Keratinocyte (primary cell): ENCODE measurements around the gene PRLR. TPM values are rescaled to one million over a fixed set of nuclear protein-coding genes. Genes with fewer than 3 reads are reported as not detected.

Source experiments
- DNase-seq: peaks from one replicate; pipeline ENCODE4 v3.0.0-alpha.2; 2011; ENCODE audit warnings: low read depth, missing footprints, low spot score
- FAIRE-seq: peaks from 2 replicates; lab custom pipeline; 2011; peaks lifted over from hg19 to GRCh38; lab: Jason Lieb, UNC
- H2AFZ ChIP-seq: 2 replicates; pipeline ENCODE4 v1.6.0; 2012; ENCODE audit warnings: low read length, control low read depth, inconsistent platforms; ENCODE audit not compliant: control insufficient read depth
- H3K27ac ChIP-seq: 2 replicates; pipeline ENCODE4 v1.5.1; 2011; ENCODE audit warnings: low read length; ENCODE audit not compliant: control insufficient read depth, insufficient read depth
- H3K27me3 ChIP-seq: 3 replicates; pipeline ENCODE4 v1.6.0; 2011; ENCODE audit warnings: low read length; ENCODE audit not compliant: control insufficient read depth, insufficient read depth; ENCODE audit errors: extremely low read depth
- H3K36me3 ChIP-seq, 2 experiments: 2 replicates in 1 of 2; 3 replicates in 1 of 2; pipeline ENCODE4 v1.5.1; 2011; ENCODE audit warnings: low read length in 2 of 2, mild to moderate bottlenecking in 1 of 2; ENCODE audit not compliant: control insufficient read depth in 2 of 2, insufficient read depth in 2 of 2; ENCODE audit errors: extremely low read depth in 1 of 2
- H3K4me1 ChIP-seq: 3 replicates; pipeline ENCODE4 v1.5.1; 2011; ENCODE audit warnings: low read length; ENCODE audit not compliant: control insufficient read depth, insufficient read depth; ENCODE audit errors: extremely low read depth
- H3K4me2 ChIP-seq: 3 replicates; pipeline ENCODE4 v1.6.0; 2011; ENCODE audit warnings: low read depth, low read length; ENCODE audit not compliant: control insufficient read depth, insufficient read depth; ENCODE audit errors: extremely low read depth
- H3K4me3 ChIP-seq, 3 experiments: fragments of 200-600 bp in 1 of 3; sonication (generic) in 1 of 3; 2 replicates in 2 of 3; 3 replicates in 1 of 3; pipeline ENCODE4 v1.5.1; 2011 to 2016; ENCODE audit warnings: low read length in 3 of 3, mild to moderate bottlenecking in 3 of 3, control low read depth in 2 of 3, inconsistent platforms in 1 of 3, low read depth in 1 of 3, mixed read lengths in 1 of 3, mixed run types in 1 of 3, moderate library complexity in 1 of 3; ENCODE audit not compliant: control insufficient read depth in 2 of 3, insufficient read depth in 2 of 3; ENCODE audit errors: extremely low read depth in 1 of 3
- H3K79me2 ChIP-seq: 2 replicates; pipeline ENCODE4 v1.6.0; 2012; ENCODE audit warnings: low read length; ENCODE audit not compliant: control insufficient read depth, insufficient read depth
- H3K9ac ChIP-seq: 3 replicates; pipeline ENCODE4 v1.6.0; 2011; ENCODE audit warnings: low read length; ENCODE audit not compliant: control insufficient read depth, insufficient read depth; ENCODE audit errors: extremely low read depth
- H3K9me1 ChIP-seq: 3 replicates; pipeline ENCODE4 v1.6.0; 2011; ENCODE audit warnings: low read length; ENCODE audit not compliant: control insufficient read depth, insufficient read depth; ENCODE audit errors: extremely low read depth
- H3K9me3 ChIP-seq: 2 replicates; pipeline ENCODE4 v1.5.1; 2012; ENCODE audit warnings: low read depth, low read length; ENCODE audit not compliant: control insufficient read depth
- H4K20me1 ChIP-seq: 3 replicates; pipeline ENCODE4 v1.6.0; 2011; ENCODE audit warnings: low read length; ENCODE audit not compliant: control insufficient read depth, insufficient read depth; ENCODE audit errors: extremely low read depth
- EZH2 ChIP-seq: IDR thresholded peaks from one replicate; pipeline ENCODE4 v1.6.1; 2012; ENCODE audit warnings: inconsistent platforms, mild to moderate bottlenecking, low read length, moderate library complexity
- dilution Hi-C: fragments of 300-500 bp; cut with MboI; formaldehyde crosslinking; loops from one replicate; pipeline ENCODE4 v1.7.0; 2020; ENCODE audit warnings: low sequenced_read_pairs; ENCODE audit not compliant: extremely low pct_ligation_motif_present
- polyA plus RNA-seq, 5 experiments: library from polyadenylated mRNA; depleted of rRNA in 3 of 5; stranded (reverse) in 3 of 5; stranded (forward) in 1 of 5; unstranded in 1 of 5; fragments of >200 nt; gene quantifications; 1 replicate in 1 of 5; 2 replicates in 3 of 5; 3 replicates in 1 of 5; pipeline versions ENCODE4 v1.2.1 to v1.2.3, GENCODE V29; 2011 to 2012; ENCODE audit warnings: missing spikeins in 2 of 5, low read depth in 1 of 5, low replicate concordance in 1 of 5
- TF ChIP-seq, protein P1 (sequence below), 3 experiments: IDR thresholded peaks in 1 of 3; conservative IDR thresholded peaks in 1 of 3; optimal IDR thresholded peaks in 1 of 3; 2 replicates in 2 of 3; 3 replicates in 1 of 3; pipeline versions ENCODE3 to v1.5.1; 2011; ENCODE audit warnings: low read length in 3 of 3, mild to moderate bottlenecking in 3 of 3, moderate library complexity in 2 of 3, control low read depth in 1 of 3, inconsistent platforms in 1 of 3; ENCODE audit not compliant: insufficient read depth in 2 of 3; ENCODE audit errors: extremely low read depth in 1 of 3

PRLR gene
- polyA plus RNA-seq, 1 donor (not counting 4 experiments of a cell fraction or from before 2014, with no cell fraction given): 0.04 TPM

DNA sequence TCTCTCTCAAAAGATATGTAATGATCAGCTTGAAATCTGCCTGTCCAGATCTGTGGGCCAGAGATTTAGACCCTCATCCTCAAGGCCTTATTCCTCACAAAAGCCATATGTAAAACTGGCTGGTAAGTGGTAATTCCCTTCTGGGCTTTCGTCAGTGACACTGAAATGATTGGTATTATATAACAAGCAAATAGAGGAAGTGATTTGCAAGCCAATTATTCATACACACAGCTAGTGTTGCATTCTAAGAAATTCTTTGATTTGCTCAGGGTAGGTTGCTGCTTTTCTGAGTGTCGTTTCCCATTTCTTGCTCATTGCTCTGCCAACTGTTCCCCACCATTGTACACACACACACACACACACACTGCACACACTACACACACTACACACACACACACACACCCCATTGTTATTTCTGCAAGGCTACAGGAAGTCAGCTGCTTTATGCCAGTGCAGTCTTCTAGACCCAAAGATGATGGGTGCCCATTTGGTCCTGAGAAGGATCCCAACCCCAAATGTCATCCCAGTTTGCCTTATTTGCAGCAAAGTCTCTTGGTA lies 76.8 kb downstream of the PRLR start:
- FAIRE-seq: no peak
- no peak for TF ChIP-seq EZH2
- TF ChIP-seq, protein P1, sequence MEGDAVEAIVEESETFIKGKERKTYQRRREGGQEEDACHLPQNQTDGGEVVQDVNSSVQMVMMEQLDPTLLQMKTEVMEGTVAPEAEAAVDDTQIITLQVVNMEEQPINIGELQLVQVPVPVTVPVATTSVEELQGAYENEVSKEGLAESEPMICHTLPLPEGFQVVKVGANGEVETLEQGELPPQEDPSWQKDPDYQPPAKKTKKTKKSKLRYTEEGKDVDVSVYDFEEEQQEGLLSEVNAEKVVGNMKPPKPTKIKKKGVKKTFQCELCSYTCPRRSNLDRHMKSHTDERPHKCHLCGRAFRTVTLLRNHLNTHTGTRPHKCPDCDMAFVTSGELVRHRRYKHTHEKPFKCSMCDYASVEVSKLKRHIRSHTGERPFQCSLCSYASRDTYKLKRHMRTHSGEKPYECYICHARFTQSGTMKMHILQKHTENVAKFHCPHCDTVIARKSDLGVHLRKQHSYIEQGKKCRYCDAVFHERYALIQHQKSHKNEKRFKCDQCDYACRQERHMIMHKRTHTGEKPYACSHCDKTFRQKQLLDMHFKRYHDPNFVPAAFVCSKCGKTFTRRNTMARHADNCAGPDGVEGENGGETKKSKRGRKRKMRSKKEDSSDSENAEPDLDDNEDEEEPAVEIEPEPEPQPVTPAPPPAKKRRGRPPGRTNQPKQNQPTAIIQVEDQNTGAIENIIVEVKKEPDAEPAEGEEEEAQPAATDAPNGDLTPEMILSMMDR (optimal IDR thresholded peaks at IDR 0.05 in 1 of 3, IDR thresholded peaks at IDR 0.05 in 1 of 3, conservative IDR thresholded peaks at IDR 0.05 in 1 of 3; ENCODE audit: extremely low read depth in 1 of 3, insufficient read depth in 2 of 3, low read length in 3 of 3): no peak
- no peak overlapping the region for H2AFZ ChIP-seq

DNA sequence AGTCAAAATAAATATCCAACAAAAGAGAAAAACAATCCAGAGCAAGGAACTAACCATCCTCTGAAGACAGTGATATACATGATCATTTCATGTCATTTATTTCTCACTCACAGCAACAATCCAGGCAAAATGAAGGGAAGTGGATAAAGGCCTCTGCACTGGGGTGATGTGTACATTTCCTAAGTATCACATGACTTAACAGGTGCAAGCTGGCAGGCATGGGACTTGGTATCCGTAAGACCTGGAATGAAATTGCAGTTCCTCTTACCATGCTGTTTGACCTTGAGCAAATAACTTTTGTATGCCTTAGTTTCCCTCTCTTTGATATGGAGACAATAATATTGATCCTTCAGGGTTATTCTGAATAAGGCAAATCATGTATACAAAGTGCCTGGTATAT lies 77.6 kb downstream of the PRLR start:
- no peaks in the 10 kb centered on the region for H3K4me1 ChIP-seq
- DNase-seq (no peak), FAIRE-seq (no peak)
- no peak overlapping the region for H3K4me2 ChIP-seq
- H4K20me1 ChIP-seq: no peaks in the 10 kb centered on the region
- dilution Hi-C loops: no loop called here
- no peaks in the 10 kb centered on the region for H3K9me3 ChIP-seq
- no peaks in the 10 kb centered on the region for H3K36me3 ChIP-seq
- no peaks in the 10 kb centered on the region for H3K79me2 ChIP-seq
- H3K27ac ChIP-seq: no peak overlapping the region
- H3K4me3 ChIP-seq: no peak overlapping the region
- no peak overlapping the region for H2AFZ ChIP-seq
- H3K27me3 ChIP-seq: no peaks in the 10 kb centered on the region
- TF ChIP-seq, protein P1 (optimal IDR thresholded peaks at IDR 0.05 in 1 of 3, IDR thresholded peaks at IDR 0.05 in 1 of 3, conservative IDR thresholded peaks at IDR 0.05 in 1 of 3; ENCODE audit: extremely low read depth in 1 of 3, insufficient read depth in 2 of 3, low read length in 3 of 3): no peak
- TF ChIP-seq EZH2: no peak
- no peak overlapping the region for H3K9ac ChIP-seq
- H3K9me1 ChIP-seq: no peaks in the 10 kb centered on the region

More for the DNA sequence above, 76.8 kb downstream of the PRLR start:
- Histone ChIP-seq H3K27me3 (no peaks in the 10 kb centered on the region), H3K9me3 (no peaks in the 10 kb centered on the region), H3K4me2 (no peak overlapping the region), H3K4me1 (no peaks in the 10 kb centered on the region), H3K9ac (no peak overlapping the region), H3K27ac (no peak overlapping the region), H3K36me3 (no peaks in the 10 kb centered on the region), H3K9me1 (no peaks in the 10 kb centered on the region), H3K4me3 (no peak overlapping the region), H4K20me1 (no peaks in the 10 kb centered on the region), H3K79me2 (no peaks in the 10 kb centered on the region)
- DNase-seq: no peak
- dilution Hi-C loops: no loop called here
